Fibroblast of mammary gland (primary cell): ENCODE results near the gene TLCD3B.
"Not testable (repeated sequence)": the region's sequence is repeated elsewhere in the genome, so short reads cannot be mapped to it uniquely, and the experiment has no call there.

ENCODE experiments used
- DNase-seq: peaks from one replicate; pipeline ENCODE4 v3.0.0-alpha.2; 2010; ENCODE audit warnings: low read depth
- H3K4me3 ChIP-seq: 2 replicates; pipeline ENCODE4 v1.5.1; 2011; ENCODE audit warnings: low read depth, mild to moderate bottlenecking, low read length, moderate library complexity; ENCODE audit not compliant: control insufficient read depth
- TF ChIP-seq, protein P1 (sequence below): conservative IDR thresholded peaks from 2 replicates; pipeline ENCODE4 v1.5.1; 2011; ENCODE audit warnings: low read depth, low read length, inconsistent platforms; ENCODE audit not compliant: control insufficient read depth, insufficient read depth

TLCD3B gene

DNA sequence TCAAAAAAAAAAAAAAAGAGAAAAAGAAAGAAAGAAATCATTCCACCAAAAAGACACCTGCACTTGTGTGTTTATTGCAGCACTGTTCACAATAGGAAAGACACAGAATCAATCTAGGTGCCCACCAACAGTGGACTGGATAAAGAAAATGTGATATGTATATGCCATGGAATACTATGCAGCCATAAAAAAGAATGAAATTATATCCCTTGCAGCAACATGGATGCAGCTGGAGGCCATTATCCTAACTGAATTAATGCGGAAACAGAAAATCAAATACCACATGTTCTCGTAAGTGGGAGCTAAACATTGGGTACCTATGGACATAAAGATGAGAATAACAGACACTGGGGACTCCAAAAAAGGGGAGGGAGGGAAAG, 13.8 kb downstream of the TLCD3B start:
- no peak for DNase-seq
- H3K4me3 ChIP-seq = no peak overlapping the region
- TF ChIP-seq, protein P1, sequence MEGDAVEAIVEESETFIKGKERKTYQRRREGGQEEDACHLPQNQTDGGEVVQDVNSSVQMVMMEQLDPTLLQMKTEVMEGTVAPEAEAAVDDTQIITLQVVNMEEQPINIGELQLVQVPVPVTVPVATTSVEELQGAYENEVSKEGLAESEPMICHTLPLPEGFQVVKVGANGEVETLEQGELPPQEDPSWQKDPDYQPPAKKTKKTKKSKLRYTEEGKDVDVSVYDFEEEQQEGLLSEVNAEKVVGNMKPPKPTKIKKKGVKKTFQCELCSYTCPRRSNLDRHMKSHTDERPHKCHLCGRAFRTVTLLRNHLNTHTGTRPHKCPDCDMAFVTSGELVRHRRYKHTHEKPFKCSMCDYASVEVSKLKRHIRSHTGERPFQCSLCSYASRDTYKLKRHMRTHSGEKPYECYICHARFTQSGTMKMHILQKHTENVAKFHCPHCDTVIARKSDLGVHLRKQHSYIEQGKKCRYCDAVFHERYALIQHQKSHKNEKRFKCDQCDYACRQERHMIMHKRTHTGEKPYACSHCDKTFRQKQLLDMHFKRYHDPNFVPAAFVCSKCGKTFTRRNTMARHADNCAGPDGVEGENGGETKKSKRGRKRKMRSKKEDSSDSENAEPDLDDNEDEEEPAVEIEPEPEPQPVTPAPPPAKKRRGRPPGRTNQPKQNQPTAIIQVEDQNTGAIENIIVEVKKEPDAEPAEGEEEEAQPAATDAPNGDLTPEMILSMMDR = no peak

DNA sequence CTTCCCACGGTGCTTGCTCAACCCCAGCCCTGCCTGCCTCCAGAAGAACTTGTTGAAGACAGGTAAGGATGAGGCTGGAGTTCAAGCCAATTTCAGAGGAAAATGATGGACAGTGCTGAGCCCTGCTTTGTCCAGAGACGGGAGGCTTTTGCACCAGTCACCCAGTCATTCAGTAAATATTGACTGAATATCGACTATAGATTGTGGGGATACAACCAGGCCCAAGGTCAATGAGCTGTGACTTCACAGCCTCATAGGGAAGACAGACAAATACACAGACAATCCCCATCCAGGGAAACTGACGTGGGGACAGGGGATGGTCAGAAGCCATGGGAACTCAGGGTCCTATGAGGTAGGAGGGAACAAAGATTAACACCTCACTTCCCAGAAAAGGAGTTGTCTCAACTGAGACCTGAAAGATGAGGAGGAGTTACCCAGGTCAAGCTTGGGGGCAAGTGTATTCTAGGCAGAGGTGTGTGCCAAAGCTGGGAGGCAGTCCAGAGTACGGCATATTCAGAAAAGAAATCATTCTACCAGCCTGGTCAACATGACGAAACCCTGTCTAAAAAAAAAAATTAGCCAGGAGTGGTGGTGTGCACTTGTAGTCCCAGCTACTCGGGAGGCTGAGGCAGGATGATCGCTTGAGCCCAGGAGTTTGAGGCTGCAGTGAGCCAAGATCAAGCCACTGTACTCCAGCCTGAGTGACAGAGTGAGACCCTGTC, 14.4 kb downstream of the TLCD3B start:
- H3K4me3 ChIP-seq = no peak overlapping the region
- DNase-seq = no peak
- TF ChIP-seq, protein P1 = no peak

GRCh38 chr16:30015450-30015849, 15.6 kb downstream of the TLCD3B start:
- not testable (repeated sequence) for H3K4me3 ChIP-seq, DNase-seq

DNA sequence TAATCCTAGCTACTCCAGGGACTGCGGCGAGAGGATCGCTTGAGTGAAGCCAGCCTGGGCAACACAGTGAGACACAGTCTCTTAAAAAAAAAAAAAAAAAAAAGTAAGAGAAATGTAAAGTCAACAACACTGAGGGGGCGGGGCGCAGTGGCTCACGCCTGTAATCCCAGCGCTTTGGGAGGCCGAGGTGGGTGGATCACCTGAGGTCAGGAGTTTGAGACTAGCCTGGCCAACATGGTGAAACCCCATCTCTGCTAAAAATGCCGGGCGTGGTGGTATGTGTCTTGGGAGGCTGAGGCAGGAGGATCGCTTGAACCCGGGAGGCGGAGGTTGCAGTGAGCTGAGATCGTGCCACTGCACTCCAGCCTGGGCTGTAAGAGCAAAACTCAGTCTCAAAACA, 18.5 kb downstream of the TLCD3B start:
- H3K4me3 ChIP-seq, DNase-seq: not testable (repeated sequence)

DNA sequence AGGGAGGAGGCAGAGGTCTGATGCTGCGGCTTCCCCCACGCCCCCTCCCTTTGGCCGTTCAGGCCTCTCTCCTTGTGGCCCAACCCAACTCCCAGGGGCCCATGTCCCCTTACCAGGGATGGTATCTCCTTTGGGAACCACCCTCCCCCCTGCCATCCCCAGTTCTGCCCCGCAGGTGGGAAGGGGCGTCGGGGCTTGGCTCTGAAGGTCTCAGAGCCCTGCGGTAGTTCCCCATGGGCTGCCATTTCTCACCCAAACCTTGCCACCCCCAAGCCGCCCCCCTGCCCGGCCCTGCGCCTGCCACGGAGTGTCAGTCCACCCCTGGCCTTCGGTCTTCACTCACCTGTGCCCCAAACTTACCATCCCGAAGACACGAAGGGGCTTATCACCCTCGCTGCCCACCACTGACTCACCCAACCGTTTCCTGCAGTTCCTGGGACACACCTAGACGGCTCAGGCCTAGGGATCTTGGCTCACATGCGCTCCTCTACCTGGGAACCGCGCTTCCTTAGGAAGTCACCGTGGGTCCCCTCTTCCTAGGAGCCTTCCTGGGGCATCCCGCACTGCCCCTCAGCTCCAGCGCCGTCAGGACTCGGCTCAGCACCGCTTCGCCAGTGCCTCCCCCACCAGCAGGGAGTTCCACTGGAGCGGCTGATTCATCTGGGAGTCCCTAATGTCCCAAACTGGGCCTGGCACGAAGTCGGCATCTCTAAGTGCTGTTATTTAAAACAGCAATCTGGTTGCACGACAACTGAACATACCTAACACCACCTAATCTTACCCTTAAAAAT, 19.2 kb downstream of the TLCD3B start:
- TF ChIP-seq, protein P1 = no peak
- DNase-seq = no peak
- no peak overlapping the region for H3K4me3 ChIP-seq

DNA sequence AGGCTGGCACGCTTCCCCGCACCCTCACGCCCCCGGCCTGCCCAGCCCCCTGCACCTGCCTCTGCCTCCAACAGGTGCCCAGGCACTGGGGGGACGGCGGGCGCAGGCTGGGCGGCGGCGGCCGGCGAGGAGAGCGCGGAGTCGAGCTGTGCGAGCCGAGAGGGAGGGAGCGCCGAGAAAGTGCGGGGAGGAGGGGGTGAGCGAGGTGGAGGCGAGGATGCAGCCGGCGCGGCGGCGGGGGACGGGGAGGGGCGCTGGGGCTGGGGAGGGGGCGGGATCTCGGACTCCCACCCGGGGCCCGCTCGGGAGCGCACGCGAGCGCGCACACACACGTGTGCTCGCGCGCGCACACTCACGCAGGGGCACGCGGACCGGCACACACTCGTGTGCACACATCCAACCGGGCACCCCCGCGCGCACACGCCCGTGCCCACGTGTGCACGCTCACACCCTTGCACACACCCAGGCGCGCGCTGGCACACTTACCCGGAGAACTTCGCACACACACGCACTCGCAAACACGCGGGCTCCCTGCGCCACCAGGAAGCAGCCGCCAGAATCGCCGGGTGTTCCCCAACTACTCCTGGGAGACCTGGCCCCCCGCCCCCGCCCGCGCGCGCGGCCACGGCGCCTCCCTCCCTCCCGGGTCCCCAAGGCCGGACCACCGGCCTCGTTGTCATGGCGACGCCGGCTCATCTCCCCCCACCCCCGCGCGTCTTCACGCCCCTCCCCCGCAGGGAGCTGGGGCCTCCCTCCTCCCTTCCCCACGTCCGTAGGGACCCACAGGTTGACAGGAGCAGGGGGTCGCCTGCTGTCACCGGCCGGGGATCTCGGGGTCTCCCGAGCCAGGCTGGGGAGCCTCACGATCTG, 20.0 kb downstream of the TLCD3B start, which contains the start of gene DOC2A:
Gene DOC2A, minus strand, starts transcription at position 184 of the 870 bp plus-strand sequence. CDS start 805 bp downstream, outside the sequence.
- no peak for DNase-seq
- TF ChIP-seq, protein P1 = no peak
- peak within 1 kb of the TSS; percentile 19 for H3K4me3 ChIP-seq

DNA sequence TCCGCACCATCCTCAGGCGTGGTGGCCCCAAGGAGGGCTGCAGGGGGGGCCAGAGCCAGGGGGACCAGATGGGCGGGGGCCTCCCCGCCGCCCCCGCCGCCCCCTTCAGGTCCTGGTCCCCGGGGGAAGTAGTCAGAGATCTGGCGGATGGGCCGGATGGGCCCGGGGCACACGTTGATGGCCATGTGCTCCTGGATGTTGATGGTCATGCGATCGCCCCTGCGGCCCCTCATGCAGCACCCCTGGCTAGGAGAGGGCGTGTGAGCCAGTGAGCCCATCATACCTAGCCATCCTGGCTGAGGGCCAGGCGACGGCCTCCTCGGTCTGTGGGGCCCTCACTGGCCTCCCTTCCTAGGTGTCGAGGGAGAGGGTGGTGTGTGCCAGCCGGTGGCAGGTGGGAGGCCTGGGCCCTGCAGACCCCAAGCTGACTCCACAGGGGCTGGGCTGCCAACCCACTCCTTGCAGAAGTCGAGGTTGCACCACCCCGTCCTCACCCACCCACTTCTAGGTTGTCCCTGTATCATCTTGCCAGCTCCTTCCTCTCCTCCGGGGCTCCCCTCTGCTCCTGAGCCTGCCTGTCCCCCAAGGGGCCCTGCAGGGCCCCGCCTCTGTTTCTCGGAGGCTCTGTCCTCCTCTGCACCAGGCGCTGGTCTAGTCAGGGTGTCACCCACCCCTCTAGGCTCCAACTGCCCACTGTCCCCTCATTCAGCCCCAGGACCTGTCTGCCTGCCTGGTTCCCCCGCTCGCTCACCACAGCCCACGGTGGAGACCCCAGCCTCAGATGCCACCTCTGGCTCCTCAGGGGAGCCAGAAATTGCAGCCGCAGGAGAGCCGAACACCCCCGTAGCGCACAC, 20.9 kb downstream of the TLCD3B start:
- TF ChIP-seq, protein P1 = no peak
- H3K4me3 ChIP-seq = no peak overlapping the region
- no peak for DNase-seq
